C1 segment of cervical spinal cord (tissue), 14 donors: Measurements from ENCODE around the gene CAPN9.
"Not testable (repeated sequence)": the region's sequence is repeated elsewhere in the genome, so short reads cannot be mapped to it uniquely, and the experiment has no call there.

Source experiments
- DNase-seq, 14 donors: peaks; one replicate each; lab custom pipeline; 2025; lab: John Stamatoyannopoulos, UW

Gene CAPN9

GRCh38 chr1:230767859-230768612 is 20.8 kb downstream of the CAPN9 start:
- not testable (repeated sequence) for DNase-seq

GRCh38 chr1:230768903-230769570 is 21.8 kb downstream of the CAPN9 start:
- no peak for DNase-seq

- DNase-seq = no peak
Observed at GRCh38 chr1:230770317-230770716, 23.1 kb downstream of the CAPN9 start.

GRCh38 chr1:230771773-230772354 is 24.7 kb downstream of the CAPN9 start:
- DNase-seq = no peak

GRCh38 chr1:230772457-230773395 is 25.5 kb downstream of the CAPN9 start:
- peak in 13 of 14 donors; percentile 14 to 86 (median 63) for DNase-seq

- DNase-seq = no peak
Observed at GRCh38 chr1:230773396-230774033, 26.3 kb downstream of the CAPN9 start.

- no peak for DNase-seq
Observed at GRCh38 chr1:230778916-230779590, 31.9 kb downstream of the CAPN9 start.

GRCh38 chr1:230781131-230781530 is 33.9 kb downstream of the CAPN9 start:
- DNase-seq = no peak

- DNase-seq = no peak
Observed at GRCh38 chr1:230781594-230781993, 34.4 kb downstream of the CAPN9 start.

GRCh38 chr1:230784163-230784562 is 37.0 kb downstream of the CAPN9 start:
- no peak for DNase-seq

- no peak for DNase-seq
Observed at GRCh38 chr1:230785636-230786384, 38.6 kb downstream of the CAPN9 start.

GRCh38 chr1:230786385-230786753 is 39.2 kb downstream of the CAPN9 start:
- no peak for DNase-seq

- DNase-seq = no peak
Observed at GRCh38 chr1:230787471-230787870, 40.3 kb downstream of the CAPN9 start.

GRCh38 chr1:230788561-230789275 is 41.5 kb downstream of the CAPN9 start:
- DNase-seq = no peak

- no peak for DNase-seq
Observed at GRCh38 chr1:230790026-230790425, 42.8 kb downstream of the CAPN9 start.

- no peak for DNase-seq
Observed at GRCh38 chr1:230791986-230792564, 44.9 kb downstream of the CAPN9 start.

GRCh38 chr1:230792691-230793462 is 45.7 kb downstream of the CAPN9 start:
- no peak for DNase-seq

GRCh38 chr1:230793463-230793745 is 46.2 kb downstream of the CAPN9 start:
- no peak for DNase-seq
